Measurements from ENCODE around the gene XPO6. TPM values are rescaled to one million over a fixed set of nuclear protein-coding genes. Genes with fewer than 3 reads are reported as not detected.

Gene XPO6
- total and polyA plus RNA-seq, 2 of the 13 experiments (the other 11 are each of a cell fraction or from before 2014, with no cell fraction given), result 109 to 129 TPM

GRCh38 chr16:28072087-28072486 is 139.7 kb downstream of the XPO6 start:
- no peak overlapping the region for H3K27ac ChIP-seq (ENCODE audit: extremely low read length, insufficient read depth, low read length)
- H2AFZ ChIP-seq (ENCODE audit: low read length), result no peak overlapping the region
- FAIRE-seq, result no peak
- BruUV-seq (replicated peaks), result no TSS peak
- no peak overlapping the region for H3K4me3 ChIP-seq (replicated peaks in 1 of 3; ENCODE audit: insufficient read depth in 1 of 3, low read depth in 2 of 3, low read length in 3 of 3)
- H3K36me3 ChIP-seq (replicated peaks in 1 of 2; ENCODE audit: control insufficient read depth in 1 of 2, insufficient read depth in 2 of 2, low read length in 2 of 2), result no peaks in the 10 kb centered on the region
- ATAC-seq, result no peak
- H3K9ac ChIP-seq (ENCODE audit: insufficient read depth, low read depth, low read length), result no peak overlapping the region
- in situ Hi-C loops (cut with HindIII; ENCODE audit: extremely low pct_ligation_motif_present, low pct_unique_long_range_greater_than_20kb), result loop anchor here (5.0 kb wide), 1 partner anchor 100 kb away; no protein-coding TSS in a partner anchor
- H3K79me2 ChIP-seq (ENCODE audit: insufficient read depth, low read length), result no peaks in the 10 kb centered on the region
- WGBS (ENCODE audit: low lambda C conversion rate), result 5% methylated on average over 4 of the region's 4 CpGs
- no peak for TF ChIP-seq ZNF354B (CRISPR knock-in tag; IDR thresholded peaks at IDR 0.05)
- H3K27me3 ChIP-seq (ENCODE audit: control insufficient read depth in 1 of 2, insufficient read depth in 2 of 2, low read length in 2 of 2), result peaks cover 6 to 39% of the 10 kb centered on the region in 2 experiments; a peak in 4 of 5 replicates
- DNase-seq (ENCODE audit: low spot score), result no peak
- ChIA-PET CTCF (ENCODE audit: low intra/inter-chr PET ratio, low total read pairs) (interaction anchor here (3.4 kb wide), 1 partner anchor 99 kb away, joined by 30 read pairs; no protein-coding TSS in a partner anchor), POLR2A (no interaction called here)
- no peaks in the 10 kb centered on the region for H3K4me1 ChIP-seq (ENCODE audit: insufficient read depth, low read length)
- no peaks in the 10 kb centered on the region for H4K20me1 ChIP-seq (ENCODE audit: insufficient read depth, low read length)
- no peak overlapping the region for H3K4me2 ChIP-seq (ENCODE audit: low read depth, low read length)
- no peaks in the 10 kb centered on the region for H3K9me3 ChIP-seq (ENCODE audit: low read length)
- intact Hi-C loops (cut with micrococcal nuclease; ENCODE audit: unreplicated experiment), result no loop called here

- DNase-seq (ENCODE audit: low spot score) (no peak), FAIRE-seq (no peak), ATAC-seq (peak; percentile 17)
- Histone ChIP-seq H3K4me1 (ENCODE audit: insufficient read depth, low read length) (no peaks in the 10 kb centered on the region), H3K27me3 (ENCODE audit: control insufficient read depth in 1 of 2, insufficient read depth in 2 of 2, low read length in 2 of 2) (peaks cover 9 to 45% of the 10 kb centered on the region in 2 experiments), H3K4me2 (ENCODE audit: low read depth, low read length) (no peak overlapping the region), H4K20me1 (ENCODE audit: insufficient read depth, low read length) (no peaks in the 10 kb centered on the region), H3K36me3 (replicated peaks in 1 of 2; ENCODE audit: control insufficient read depth in 1 of 2, insufficient read depth in 2 of 2, low read length in 2 of 2) (no peaks in the 10 kb centered on the region), H3K4me3 (replicated peaks in 1 of 3; ENCODE audit: insufficient read depth in 1 of 3, low read depth in 2 of 3, low read length in 3 of 3) (no peak overlapping the region), H3K27ac (ENCODE audit: extremely low read length, insufficient read depth, low read length) (no peak overlapping the region), H3K79me2 (ENCODE audit: insufficient read depth, low read length) (no peaks in the 10 kb centered on the region), H2AFZ (ENCODE audit: low read length) (no peak overlapping the region), H3K9me3 (ENCODE audit: low read length) (no peaks in the 10 kb centered on the region), H3K9ac (ENCODE audit: insufficient read depth, low read depth, low read length) (no peak overlapping the region)
- 41% methylated on average over 28 of the region's 31 CpGs for WGBS (ENCODE audit: low lambda C conversion rate)
- intact Hi-C loops (cut with micrococcal nuclease; ENCODE audit: unreplicated experiment) (loop anchor here (1.0 kb wide), 1 partner anchor 98 kb away; no protein-coding TSS in a partner anchor), in situ Hi-C loops (cut with HindIII; ENCODE audit: extremely low pct_ligation_motif_present, low pct_unique_long_range_greater_than_20kb) (loop anchor here (5.0 kb wide), 1 partner anchor 98 kb away; no protein-coding TSS in a partner anchor)
- CTCF ChIA-PET (ENCODE audit: low intra/inter-chr PET ratio, low total read pairs), result interaction anchor here (1.1 to 3.4 kb wide), 3 partner anchors 97 to 430 kb away, joined by 3 to 30 read pairs (median 4); no protein-coding TSS in a partner anchor
- no TSS peak for BruUV-seq (replicated peaks)
- POLR2A ChIA-PET, result no interaction called here
- TF ChIP-seq ZNF879 (CRISPR knock-in tag; IDR thresholded peaks at IDR 0.05) (no peak), DZIP1 (CRISPR knock-in tag; IDR thresholded peaks at IDR 0.05) (0 out of 2 replicates have a peak, but pooled peaks have one; percentile 50), EHMT2 (IDR thresholded peaks at IDR 0.05; ENCODE audit: borderline replicate concordance, low read depth, low read length) (no peak), FOXO1 (CRISPR knock-in tag; IDR thresholded peaks at IDR 0.05) (no peak), EZH2 (conservative IDR thresholded peaks at IDR 0.05; ENCODE audit: low read depth, low read length) (peak; percentile 46; the same call in 1 of the 2 replicates), ZNF704 (CRISPR knock-in tag; IDR thresholded peaks at IDR 0.05; ENCODE audit: borderline replicate concordance) (no peak), ZKSCAN8 (CRISPR knock-in tag; IDR thresholded peaks at IDR 0.05; ENCODE audit: borderline replicate concordance) (peak; percentile 73; the same call in 1 of the 2 replicates)
Measured at GRCh38 chr16:28069971-28070794, 141.6 kb downstream of the XPO6 start.
